NCI-H526 treated with DMSO at 0.1 percent for 48 hours (cell line): ENCODE data around the gene SHLD2.
A peak's percentile ranks its signal among the peaks of the same experiment; 100 is the strongest.
"Not testable (repeated sequence)": the region's sequence is repeated elsewhere in the genome, so short reads cannot be mapped to it uniquely, and the experiment has no call there.

Source experiments
- DNase-seq: peaks from one replicate; lab custom pipeline; 2025; lab: John Stamatoyannopoulos, UW

The SHLD2 gene, protein sequence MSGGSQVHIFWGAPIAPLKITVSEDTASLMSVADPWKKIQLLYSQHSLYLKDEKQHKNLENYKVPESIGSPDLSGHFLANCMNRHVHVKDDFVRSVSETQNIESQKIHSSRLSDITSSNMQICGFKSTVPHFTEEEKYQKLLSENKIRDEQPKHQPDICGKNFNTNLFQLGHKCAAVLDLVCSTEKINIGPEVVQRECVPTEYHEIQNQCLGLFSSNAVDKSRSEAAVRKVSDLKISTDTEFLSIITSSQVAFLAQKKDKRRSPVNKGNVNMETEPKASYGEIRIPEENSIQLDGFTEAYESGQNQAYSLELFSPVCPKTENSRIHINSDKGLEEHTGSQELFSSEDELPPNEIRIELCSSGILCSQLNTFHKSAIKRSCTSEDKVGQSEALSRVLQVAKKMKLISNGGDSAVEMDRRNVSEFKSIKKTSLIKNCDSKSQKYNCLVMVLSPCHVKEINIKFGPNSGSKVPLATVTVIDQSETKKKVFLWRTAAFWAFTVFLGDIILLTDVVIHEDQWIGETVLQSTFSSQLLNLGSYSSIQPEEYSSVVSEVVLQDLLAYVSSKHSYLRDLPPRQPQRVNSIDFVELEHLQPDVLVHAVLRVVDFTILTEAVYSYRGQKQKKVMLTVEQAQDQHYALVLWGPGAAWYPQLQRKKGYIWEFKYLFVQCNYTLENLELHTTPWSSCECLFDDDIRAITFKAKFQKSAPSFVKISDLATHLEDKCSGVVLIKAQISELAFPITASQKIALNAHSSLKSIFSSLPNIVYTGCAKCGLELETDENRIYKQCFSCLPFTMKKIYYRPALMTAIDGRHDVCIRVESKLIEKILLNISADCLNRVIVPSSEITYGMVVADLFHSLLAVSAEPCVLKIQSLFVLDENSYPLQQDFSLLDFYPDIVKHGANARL

DNA sequence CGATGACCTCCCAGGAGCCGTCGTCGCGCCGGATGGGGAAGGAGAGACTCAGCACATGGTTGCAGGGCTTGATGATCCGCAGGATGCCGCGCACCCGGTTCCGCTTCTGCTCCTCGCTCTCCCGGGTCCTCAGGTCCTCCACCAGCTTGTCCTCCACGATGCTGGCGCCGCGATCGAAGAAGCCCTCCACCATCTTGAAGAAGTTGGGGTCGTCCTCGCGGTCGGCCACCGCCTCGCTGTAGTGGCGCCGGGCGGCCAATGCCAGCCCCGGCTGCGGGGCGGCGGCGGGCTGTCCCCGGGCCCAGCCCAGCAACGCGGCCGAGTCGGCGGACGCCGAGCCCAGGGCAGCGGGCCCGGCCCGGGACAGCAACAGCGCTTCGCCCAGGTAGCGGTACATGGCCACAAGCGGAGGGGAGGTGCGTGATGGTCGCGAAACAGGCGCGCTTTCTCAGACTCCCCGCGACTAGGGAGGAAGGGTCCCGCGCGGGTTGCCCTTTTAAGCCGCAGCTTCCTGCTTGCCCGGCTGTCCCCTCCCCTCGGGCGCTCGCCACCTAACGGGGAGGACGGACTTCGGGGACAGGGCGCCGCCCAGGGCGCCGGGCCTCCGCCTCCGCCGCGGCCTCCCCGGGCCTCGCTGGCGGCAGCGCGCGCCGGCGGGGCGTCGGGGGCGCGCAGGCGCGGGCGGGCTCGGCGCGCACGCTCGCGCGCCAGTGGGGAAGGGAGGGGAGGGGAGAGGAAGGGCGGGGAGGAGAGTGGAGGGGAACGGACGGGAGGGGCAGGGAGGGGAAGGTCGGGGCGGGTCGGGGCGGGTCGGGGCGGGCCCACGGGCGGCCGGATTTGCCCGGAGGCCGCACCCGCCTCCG is at the start of gene SHLD2, which contains the start of gene GLUD1:
SHLD2 (plus strand) TSS at position 834 of the 863 bp plus-strand sequence. CDS start 56,149 bp downstream, outside the sequence.
GLUD1 (minus strand) TSS at position 471 of the 863 bp plus-strand sequence; CDS start at position 397, 74 bp downstream.
- DNase-seq: peak; percentile 40

DNA sequence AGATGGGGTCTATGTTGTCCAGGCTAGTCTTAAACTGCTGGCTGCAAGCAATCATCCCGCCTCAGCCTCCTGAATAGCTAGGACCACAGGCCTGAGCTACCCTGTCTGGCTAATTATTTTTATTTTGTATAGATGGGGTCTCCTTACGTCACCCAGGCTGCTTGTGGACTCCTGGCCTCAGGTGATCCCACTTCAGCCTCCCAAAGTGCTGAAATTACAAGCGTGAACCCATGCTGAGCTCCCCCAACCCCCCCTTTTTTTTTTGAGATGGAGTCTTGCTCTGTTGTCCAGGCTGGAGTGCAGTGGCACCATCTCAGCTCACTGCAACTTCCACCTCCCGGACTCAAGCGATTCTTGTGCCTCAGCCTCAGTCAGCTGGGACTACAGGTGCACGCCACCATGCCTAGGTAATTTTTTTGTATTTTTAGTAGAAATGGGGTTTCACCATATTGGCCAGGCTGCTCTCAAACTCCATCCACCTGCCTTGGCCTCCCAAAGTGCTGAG is 49.5 kb upstream of the SHLD2 start:
- DNase-seq: no peak

GRCh38 chr10:87053111-87053510 is 41.9 kb upstream of the SHLD2 start:
- DNase-seq: no peak

DNA sequence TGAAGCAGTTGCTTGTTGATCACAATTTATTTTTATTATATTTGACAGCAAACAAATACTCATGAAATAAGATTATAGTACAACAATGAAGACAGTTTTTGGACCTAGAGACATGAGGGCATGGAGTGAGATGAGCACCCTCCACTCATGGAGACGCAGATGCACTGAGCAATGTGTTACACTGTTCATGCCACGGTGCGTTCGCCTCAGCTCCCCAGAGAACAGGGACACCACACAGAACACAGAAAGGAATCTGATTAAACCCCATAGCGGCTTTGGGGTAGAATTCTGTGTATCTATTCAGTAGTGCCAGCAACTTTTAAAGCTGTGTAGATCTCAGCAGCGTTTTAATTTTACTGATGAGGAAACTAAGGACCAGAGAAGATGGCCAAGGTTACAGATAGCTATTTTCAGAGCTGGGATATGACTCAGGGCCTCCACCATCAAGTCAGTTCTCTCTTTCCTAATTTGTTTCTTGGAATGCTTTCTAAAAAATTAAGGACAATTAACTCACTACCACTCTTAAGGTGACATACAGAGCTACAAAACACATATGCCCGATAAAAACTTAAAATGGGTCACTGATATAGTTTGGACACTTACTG is 41.3 kb upstream of the SHLD2 start:
- DNase-seq: no peak

GRCh38 chr10:87054373-87055295 is 40.4 kb upstream of the SHLD2 start:
- DNase-seq: no peak

DNA sequence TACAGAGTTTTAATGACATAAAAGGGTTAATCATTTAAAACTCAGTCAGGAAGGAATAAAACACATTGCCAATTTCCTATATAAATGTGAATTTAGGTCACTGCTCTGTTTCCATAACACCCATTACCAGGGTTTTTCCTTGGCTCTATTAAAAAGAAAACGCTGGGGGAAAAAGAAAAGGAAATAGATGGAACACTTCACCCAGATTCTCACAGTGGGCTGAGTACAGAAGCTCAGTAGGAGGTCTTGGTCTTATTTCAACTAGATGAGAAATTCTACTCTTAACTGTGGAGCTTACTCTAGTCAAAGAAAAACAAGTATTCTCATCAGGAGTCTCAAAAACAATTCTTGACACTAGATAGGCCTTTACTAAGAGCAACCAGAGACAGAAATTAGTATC is 36.8 kb upstream of the SHLD2 start:
- no peak for DNase-seq

- DNase-seq: no peak
Observed at GRCh38 chr10:87059401-87059800, 35.6 kb upstream of the SHLD2 start.

DNA sequence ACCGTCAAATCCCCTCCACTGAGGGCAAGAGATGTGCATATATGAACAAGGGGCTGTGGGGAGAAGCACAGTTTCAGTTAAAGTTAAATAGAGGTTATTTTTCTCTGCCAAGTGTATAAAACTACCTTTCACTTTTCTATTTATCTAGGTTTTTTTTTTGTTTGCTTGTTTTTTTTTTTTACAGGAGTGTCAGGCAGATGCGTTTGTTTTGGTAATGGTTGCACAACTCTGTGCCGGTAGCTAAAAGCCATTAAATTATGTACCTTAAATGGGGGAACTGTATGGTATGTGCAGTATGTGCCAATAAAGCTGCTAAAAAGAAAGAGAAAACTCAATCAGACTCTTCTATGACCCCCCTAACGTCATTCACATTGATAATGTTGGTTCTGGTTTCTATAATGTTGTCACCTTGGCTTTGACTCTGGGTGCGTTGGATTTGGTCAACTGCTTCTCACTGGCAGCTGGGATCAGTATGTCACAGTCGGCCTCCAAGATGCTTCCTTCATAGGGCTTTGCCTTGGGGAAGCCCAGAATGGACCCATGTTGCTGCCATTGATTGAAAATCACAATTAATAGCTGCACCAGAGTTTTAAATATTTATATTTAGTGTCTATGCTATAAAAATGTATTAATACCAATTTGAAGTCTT is 34.6 kb upstream of the SHLD2 start:
- DNase-seq: no peak

- DNase-seq: peak; percentile 48
Observed at GRCh38 chr10:87064651-87065050, 30.4 kb upstream of the SHLD2 start.

DNA sequence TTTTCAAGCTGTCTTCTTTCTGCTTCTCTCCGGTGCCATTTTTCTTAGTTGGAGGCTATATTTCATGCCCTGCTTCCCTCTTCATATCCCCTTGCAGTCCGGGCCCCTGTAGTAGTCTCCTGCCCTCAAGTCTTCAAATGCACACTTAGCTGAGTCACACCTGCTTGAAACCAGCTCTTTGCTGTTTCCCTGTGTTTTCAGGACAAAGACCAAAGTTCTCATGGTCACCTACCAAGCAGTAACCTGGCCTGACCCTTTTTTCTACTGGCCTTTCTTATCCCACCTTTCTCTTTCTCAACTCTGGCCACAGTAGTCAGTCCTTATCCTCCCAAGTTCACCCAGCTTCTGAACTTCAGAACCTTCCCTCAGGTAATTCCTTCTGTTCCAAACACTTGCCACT is 28.8 kb upstream of the SHLD2 start:
- no peak for DNase-seq

GRCh38 chr10:87066865-87067264 is 28.1 kb upstream of the SHLD2 start:
- DNase-seq: no peak

DNA sequence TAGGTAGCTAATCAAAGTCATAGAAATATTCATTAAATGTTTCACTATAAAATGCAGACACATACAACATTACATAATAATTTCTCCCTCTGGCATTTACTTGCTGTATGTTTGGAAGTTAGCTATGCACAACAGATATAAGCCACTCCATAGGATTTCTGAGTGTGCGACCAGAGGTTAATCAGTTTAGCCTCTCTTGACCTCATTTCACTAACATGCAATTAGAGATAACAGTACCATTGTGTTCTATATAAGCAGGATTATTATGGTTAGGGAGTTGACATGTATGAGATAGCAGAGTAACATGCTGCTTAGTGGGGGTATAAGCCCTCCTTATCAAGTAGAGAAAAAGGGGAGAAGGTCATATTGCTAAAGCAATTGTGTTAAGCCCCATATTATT is 26.7 kb upstream of the SHLD2 start:
- no peak for DNase-seq

DNA sequence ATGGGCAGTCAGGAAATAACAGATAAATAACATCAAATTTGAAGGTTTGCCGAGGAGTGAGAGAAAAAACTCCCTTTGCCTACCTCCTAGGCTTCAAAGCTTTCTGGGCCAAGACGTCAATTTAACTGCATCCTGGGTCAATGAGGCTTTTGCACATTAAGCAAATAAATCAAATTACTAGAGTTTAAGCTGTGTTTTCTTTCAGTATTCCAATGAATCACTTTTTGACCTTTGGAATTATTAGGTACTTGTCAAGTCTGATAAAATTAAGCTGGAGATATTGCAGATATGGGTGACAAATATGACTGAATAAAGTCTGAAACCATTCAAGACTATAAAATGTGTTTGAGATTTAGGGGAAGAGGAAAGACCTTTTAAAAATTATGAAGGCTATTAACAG is 22.6 kb upstream of the SHLD2 start:
- no peak for DNase-seq

DNA sequence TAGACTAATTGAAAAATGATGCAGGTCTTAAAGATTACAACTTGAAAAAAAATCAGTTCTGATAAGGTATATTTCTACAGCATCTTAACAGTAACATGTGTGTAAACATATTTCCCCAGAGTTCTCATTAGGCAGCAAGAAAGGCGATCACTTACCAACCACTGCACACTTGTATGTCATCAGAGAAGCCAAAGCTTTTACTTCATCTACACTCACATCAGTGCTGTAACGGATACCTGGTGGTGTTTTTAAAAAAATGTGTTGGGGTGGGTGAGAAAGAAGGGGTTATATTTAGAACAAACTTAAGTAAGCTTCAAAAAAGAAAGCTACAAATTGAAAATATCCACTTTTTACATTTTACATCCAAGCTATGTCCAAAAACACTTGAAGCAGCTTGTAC is 18.6 kb upstream of the SHLD2 start:
- DNase-seq: not testable (repeated sequence)

GRCh38 chr10:87079106-87079836 is 15.7 kb upstream of the SHLD2 start:
- no peak for DNase-seq

GRCh38 chr10:87080621-87081020 is 14.4 kb upstream of the SHLD2 start:
- not testable (repeated sequence) for DNase-seq

- DNase-seq: not testable (repeated sequence)
Observed at GRCh38 chr10:87081574-87081973, 13.4 kb upstream of the SHLD2 start.

- DNase-seq: not testable (repeated sequence)
Observed at GRCh38 chr10:87082219-87082618, 12.8 kb upstream of the SHLD2 start.
